ENCODE measurements around the gene IFI6. TPM values are rescaled to one million over a fixed set of nuclear protein-coding genes. Genes with fewer than 3 reads are reported as not detected.
A peak's percentile ranks its signal among the peaks of the same experiment; 100 is the strongest.

The IFI6 gene
- total RNA-seq, 2 donors from 2014 or later: 55.4 to 110 TPM

DNA sequence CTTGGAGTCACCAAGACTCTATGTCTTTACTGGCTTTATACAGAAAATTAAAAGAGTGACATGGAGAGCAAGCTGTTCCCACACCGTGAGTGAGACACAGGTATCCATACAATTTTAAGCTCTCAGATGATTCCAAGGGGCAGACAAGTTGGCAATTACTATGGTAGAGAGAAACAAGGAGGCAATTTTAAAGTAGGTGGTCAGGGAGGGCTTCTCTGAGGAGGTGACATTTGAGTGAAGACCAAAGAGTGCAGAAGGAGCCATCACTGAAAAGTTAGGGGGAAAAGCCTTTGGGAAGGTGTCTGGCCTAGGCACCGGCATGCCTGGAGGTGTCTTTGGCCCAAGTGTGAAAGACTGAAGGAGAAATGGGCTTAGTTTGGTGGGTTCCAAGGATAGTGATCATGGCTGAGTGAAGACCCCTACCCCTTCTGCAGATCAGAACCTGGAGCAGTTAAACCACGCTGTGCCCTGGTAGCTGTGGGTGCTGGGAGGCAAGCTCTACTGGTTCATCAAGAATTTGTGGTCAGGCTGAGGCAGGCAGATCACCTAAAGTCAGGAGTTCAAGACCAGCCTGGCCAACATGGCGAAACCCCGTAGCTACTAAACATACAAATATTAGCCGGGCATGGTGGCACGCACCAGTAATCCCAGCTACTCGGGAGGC, 10.4 kb downstream of the IFI6 start:
- DNase-seq (ENCODE audit: low spot score in 2 of 2) (no peak), ATAC-seq (no peak)
- Mint-ChIP-seq H3K9me3 (peaks cover 5% of the 10 kb centered on the region in 2 donors), H3K27ac (peak overlapping the region; percentile 50 to 92), H3K36me3 (peaks cover 0 to 10% of the 10 kb centered on the region in 2 donors)

DNA sequence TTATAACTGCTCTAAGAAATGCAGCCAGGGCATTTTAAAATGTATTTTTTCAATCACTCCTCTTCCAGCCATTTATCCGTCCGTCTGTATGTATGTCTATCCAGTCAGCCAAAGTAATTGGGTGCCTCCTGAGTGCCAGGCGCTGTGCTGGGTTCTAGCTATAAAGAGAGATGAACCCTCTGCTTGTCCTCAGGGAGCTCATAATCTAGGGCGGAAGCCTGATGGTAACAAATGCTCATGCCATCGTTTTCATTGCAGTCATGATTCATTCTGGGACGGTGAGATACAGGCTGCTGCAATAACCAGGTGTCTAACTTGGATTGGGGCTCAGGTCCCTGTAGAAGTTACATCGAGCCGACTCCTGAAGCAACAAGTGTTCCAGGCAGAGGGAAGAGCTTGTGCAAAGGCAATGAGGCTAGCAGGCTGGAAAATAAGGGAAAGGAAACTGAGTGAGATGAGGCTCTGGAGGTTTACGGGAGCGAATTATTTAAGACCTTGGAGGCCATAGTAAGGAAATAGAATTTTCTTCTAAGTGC, 11.6 kb downstream of the IFI6 start:
- ATAC-seq (no peak), DNase-seq (ENCODE audit: low spot score in 2 of 2) (no peak)
- Mint-ChIP-seq H3K27ac (peak overlapping the region; percentile 92 to 94), H3K9me3 (peaks cover 5% of the 10 kb centered on the region in 2 donors), H3K36me3 (peaks cover 0 to 5% of the 10 kb centered on the region in 2 donors)

- Mint-ChIP-seq H3K36me3 (peaks cover 0 to 5% of the 10 kb centered on the region in 2 donors), H3K9me3 (peaks cover 5% of the 10 kb centered on the region in 2 donors), H3K27ac (peak overlapping the region; percentile 92 to 94)
- ATAC-seq: peak; percentile 67 to 82
- peak; percentile 87 to 90 for DNase-seq (ENCODE audit: low spot score in 2 of 2)
Observed at GRCh38 chr1:27659497-27660299, 12.3 kb downstream of the IFI6 start.

GRCh38 chr1:27658951-27659496, 13.0 kb downstream of the IFI6 start:
- Mint-ChIP-seq H3K9me3 (peaks cover 5% of the 10 kb centered on the region in 2 donors), H3K36me3 (peaks cover 0 to 5% of the 10 kb centered on the region in 2 donors), H3K27ac (peak overlapping the region; percentile 88 to 92)
- ATAC-seq (peak; percentile 12 to 53), DNase-seq (ENCODE audit: low spot score in 2 of 2) (peak in 1 of 2 donors; percentile 73)

- DNase-seq (ENCODE audit: low spot score in 2 of 2) (no peak), ATAC-seq (peak; percentile 10 to 21)
- Mint-ChIP-seq H3K36me3 (peaks cover 0 to 5% of the 10 kb centered on the region in 2 donors), H3K27ac (peak overlapping the region; percentile 59 to 84), H3K9me3 (peaks cover 2% of the 10 kb centered on the region in 2 donors)
Observed at GRCh38 chr1:27656157-27656893, 15.7 kb downstream of the IFI6 start.

- DNase-seq (ENCODE audit: low spot score in 2 of 2) (no peak), ATAC-seq (no peak)
- H3K9me3 Mint-ChIP-seq: no peaks in the 10 kb centered on the region
- H3K27ac Mint-ChIP-seq: peak overlapping the region; percentile 59 to 76
- peaks cover 0 to 5% of the 10 kb centered on the region in 2 donors for H3K36me3 Mint-ChIP-seq
Observed at GRCh38 chr1:27655151-27655937, 16.6 kb downstream of the IFI6 start.

DNA sequence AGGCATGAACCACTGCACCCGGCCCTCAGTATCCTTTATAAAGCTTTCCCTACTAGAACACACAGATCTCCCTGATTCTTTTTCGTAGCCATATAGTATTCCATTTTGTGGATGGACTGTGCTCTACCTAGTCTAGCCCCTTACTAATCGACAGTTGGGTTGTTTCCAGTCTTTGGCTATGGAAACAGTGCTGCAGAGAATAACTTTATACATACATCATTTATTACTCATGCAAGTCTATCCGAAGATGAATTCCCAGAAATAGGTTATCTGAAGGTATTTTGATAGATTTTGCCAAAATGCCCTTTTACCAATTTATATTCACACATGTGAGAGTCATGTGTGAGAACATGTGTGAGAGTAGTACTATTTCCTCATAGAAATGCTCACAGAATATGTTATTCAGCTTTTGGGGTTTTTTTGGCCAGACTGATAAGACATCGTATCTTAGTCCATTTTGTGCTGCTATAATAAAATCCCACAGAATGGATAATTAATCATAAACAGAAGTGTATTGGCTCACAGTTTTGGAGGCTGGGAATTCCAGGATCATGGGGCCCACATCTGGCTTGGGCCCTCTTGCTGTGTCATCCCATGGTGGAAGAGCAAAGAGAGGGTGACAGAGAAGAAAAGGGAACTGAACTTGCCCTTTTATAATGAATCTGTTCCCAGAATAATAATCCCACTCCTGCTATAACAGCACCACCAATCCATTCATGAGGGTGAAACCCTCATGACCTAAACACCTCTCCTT, 19.7 kb downstream of the IFI6 start:
- no peak for DNase-seq (ENCODE audit: low spot score in 2 of 2)
- ATAC-seq: no peak
- no peak overlapping the region for H3K27ac Mint-ChIP-seq
- no peaks in the 10 kb centered on the region for H3K36me3 Mint-ChIP-seq
- no peaks in the 10 kb centered on the region for H3K9me3 Mint-ChIP-seq

- Mint-ChIP-seq H3K9me3 (no peaks in the 10 kb centered on the region), H3K27ac (peak overlapping the region in 1 of 2 donors; percentile 73), H3K36me3 (no peaks in the 10 kb centered on the region)
- DNase-seq (ENCODE audit: low spot score in 2 of 2) (no peak), ATAC-seq (peak in 1 of 2 donors; percentile 90)
Observed at GRCh38 chr1:27650539-27651175, 21.3 kb downstream of the IFI6 start.

DNA sequence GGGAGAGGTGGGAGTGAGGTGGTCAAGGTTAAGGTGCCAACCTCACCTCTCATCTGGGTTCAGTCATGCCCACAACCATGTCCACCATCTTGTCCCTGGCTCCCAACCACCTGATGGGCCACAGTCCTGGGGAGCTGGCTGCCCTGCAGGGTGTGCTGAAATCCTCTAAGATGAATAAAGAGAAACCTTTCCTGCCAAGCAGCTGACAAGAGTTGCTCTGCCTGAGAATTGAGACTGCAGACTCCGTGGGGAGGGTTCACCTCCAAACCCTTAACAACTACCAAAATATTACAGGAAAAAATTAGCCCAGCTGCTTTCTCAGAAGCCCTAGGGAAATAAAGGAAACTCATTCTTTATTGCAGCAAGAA, 21.8 kb downstream of the IFI6 start:
- H3K9me3 Mint-ChIP-seq: no peaks in the 10 kb centered on the region
- peak overlapping the region in 1 of 2 donors; percentile 73 for H3K27ac Mint-ChIP-seq
- DNase-seq (ENCODE audit: low spot score in 2 of 2) (no peak), ATAC-seq (peak in 1 of 2 donors; percentile 51)
- H3K36me3 Mint-ChIP-seq: no peaks in the 10 kb centered on the region

DNA sequence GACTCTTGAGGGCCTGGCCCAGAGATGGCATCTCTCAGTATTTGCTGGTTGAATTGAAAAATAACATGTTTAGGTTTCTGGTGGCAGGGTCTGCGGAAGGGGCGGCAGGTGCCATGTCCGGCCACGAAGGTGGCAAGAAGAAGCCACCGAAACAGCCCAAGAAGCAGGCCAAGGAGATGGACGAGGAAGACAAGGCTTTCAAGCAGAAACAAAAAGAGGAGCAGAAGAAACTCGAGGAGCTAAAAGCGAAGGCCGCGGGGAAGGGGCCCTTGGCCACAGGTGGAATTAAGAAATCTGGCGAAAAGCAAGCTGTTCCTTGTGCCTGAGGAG, 22.7 kb downstream of the IFI6 start:
- H3K27ac Mint-ChIP-seq: peak overlapping the region in 1 of 2 donors; percentile 14
- DNase-seq (ENCODE audit: low spot score in 2 of 2) (no peak), ATAC-seq (no peak)
- H3K9me3 Mint-ChIP-seq: no peaks in the 10 kb centered on the region
- no peaks in the 10 kb centered on the region for H3K36me3 Mint-ChIP-seq

- Mint-ChIP-seq H3K9me3 (no peaks in the 10 kb centered on the region), H3K36me3 (no peaks in the 10 kb centered on the region), H3K27ac (peak overlapping the region in 1 of 2 donors; percentile 14)
- DNase-seq (ENCODE audit: low spot score in 2 of 2): no peak
- no peak for ATAC-seq
Observed at GRCh38 chr1:27648602-27649305, 23.2 kb downstream of the IFI6 start.

GRCh38 chr1:27647328-27647727, 24.7 kb downstream of the IFI6 start:
- Mint-ChIP-seq H3K36me3 (no peaks in the 10 kb centered on the region), H3K27ac (no peak overlapping the region), H3K9me3 (no peaks in the 10 kb centered on the region)
- DNase-seq (ENCODE audit: low spot score in 2 of 2) (no peak), ATAC-seq (no peak)

GRCh38 chr1:27646676-27647075, 25.3 kb downstream of the IFI6 start:
- ATAC-seq (no peak), DNase-seq (ENCODE audit: low spot score in 2 of 2) (no peak)
- Mint-ChIP-seq H3K9me3 (no peaks in the 10 kb centered on the region), H3K27ac (no peak overlapping the region), H3K36me3 (no peaks in the 10 kb centered on the region)

DNA sequence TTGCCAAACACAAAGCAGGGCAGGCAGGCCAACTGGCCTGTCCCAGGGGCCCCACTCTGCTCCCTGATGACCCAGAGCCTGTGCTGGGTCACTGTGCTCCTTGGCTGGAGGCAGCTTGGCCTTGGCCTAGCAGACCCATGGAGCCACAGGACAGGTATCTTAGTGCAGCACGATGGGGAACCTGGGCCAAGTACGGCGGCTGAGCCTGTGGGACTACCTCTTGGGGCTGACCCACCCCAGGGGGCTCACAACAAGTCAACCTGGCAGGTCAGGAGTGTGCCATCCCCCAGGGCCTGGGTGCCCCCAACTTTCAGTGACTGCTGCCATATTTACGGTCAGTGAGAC, 26.9 kb downstream of the IFI6 start:
- Mint-ChIP-seq H3K36me3 (no peaks in the 10 kb centered on the region), H3K9me3 (no peaks in the 10 kb centered on the region), H3K27ac (peak overlapping the region in 1 of 2 donors; percentile 36)
- DNase-seq (ENCODE audit: low spot score in 2 of 2) (no peak), ATAC-seq (no peak)

Data from activated naive CD4-positive, alpha-beta T cell treated with anti-CD3 and anti-CD28 coated beads, Interleukin-2, amount 50 U/mL, for 72 hours (primary cell).